AG04449 (cell line): ENCODE measurements around the gene TICAM2.

Experiments
- CTCF ChIA-PET: fragments of 350-600 bp; formaldehyde crosslinking; extraction: SDS; loops from one replicate; lab custom pipeline; 2021; ENCODE audit warnings: antibody characterized with exemption; lab: Yijun Ruan, JAX
- POLR2A ChIA-PET: fragments of 400-600, 350-600 bp; formaldehyde crosslinking; extraction: SDS; loops from one replicate; lab custom pipeline; 2020; ENCODE audit warnings: antibody characterized with exemption, inconsistent platforms; lab: Yijun Ruan, JAX
- DNase-seq: peaks from one replicate; pipeline ENCODE4 v3.0.0-alpha.2; 2010; ENCODE audit warnings: low read depth, low spot score
- H3K4me3 ChIP-seq: 2 replicates; pipeline ENCODE4 v1.5.1; 2011; ENCODE audit warnings: low read depth, mild to moderate bottlenecking, control low read depth, low read length
- CTCF ChIP-seq: IDR thresholded peaks from one replicate; pipeline ENCODE4 v1.5.1; 2011; ENCODE audit warnings: mild to moderate bottlenecking, moderate library complexity, low read length, control low read depth, inconsistent platforms; ENCODE audit not compliant: insufficient read depth; ENCODE audit errors: missing control alignments

The TICAM2 gene

GRCh38 chr5:115621365-115621900 is 19.2 kb upstream of the TICAM2 start:
- ChIA-PET POLR2A (no interaction called here), CTCF (interaction anchor here (0.7 kb wide), 1 partner anchor 313 kb away, joined by 3 read pairs; no protein-coding TSS in a partner anchor)
- no peak for TF ChIP-seq CTCF
- DNase-seq = no peak
- H3K4me3 ChIP-seq = no peak overlapping the region

- CTCF ChIA-PET = interaction anchor here (0.6 to 3.1 kb wide), 8 partner anchors 8 to 307 kb away, joined by 3 to 11 read pairs (median 4); partner anchors contain the start of gene TICAM2
- TF ChIP-seq CTCF = no peak
- no peak for DNase-seq
- POLR2A ChIA-PET = interaction anchor here (2.4 kb wide), 1 partner anchor 14 kb away, joined by 8 read pairs; the partner anchor contains the start of gene TICAM2
- no peak overlapping the region for H3K4me3 ChIP-seq
These were observed 14.6 kb upstream of the TICAM2 start for GRCh38 chr5:115616892-115617291.

- no peak for DNase-seq
- H3K4me3 ChIP-seq = no peak overlapping the region
- CTCF ChIA-PET = interaction anchor here (0.6 to 3.1 kb wide), 10 partner anchors 8 to 307 kb away, joined by 3 to 11 read pairs (median 4); partner anchors contain the start of gene TICAM2
- no peak for TF ChIP-seq CTCF
- POLR2A ChIA-PET = interaction anchor here (2.4 kb wide), 1 partner anchor 14 kb away, joined by 8 read pairs; the partner anchor contains the start of gene TICAM2
These were observed 14.2 kb upstream of the TICAM2 start for GRCh38 chr5:115616472-115616871.

- ChIA-PET POLR2A (no interaction called here), CTCF (interaction anchor here (1.2 kb wide), 1 partner anchor 227 kb away, joined by 3 read pairs; no protein-coding TSS in a partner anchor)
- TF ChIP-seq CTCF = no peak
- DNase-seq = no peak
- no peak overlapping the region for H3K4me3 ChIP-seq
These were observed 9.6 kb upstream of the TICAM2 start for GRCh38 chr5:115611873-115612272.

GRCh38 chr5:115607935-115608334 is 5.7 kb upstream of the TICAM2 start:
- no peak overlapping the region for H3K4me3 ChIP-seq
- TF ChIP-seq CTCF = no peak
- POLR2A ChIA-PET = no interaction called here
- DNase-seq = no peak
- CTCF ChIA-PET = interaction anchor here (1.7 kb wide), 1 partner anchor 9 kb away, joined by 8 read pairs; no protein-coding TSS in a partner anchor

- CTCF ChIA-PET = no interaction called here
- POLR2A ChIA-PET = no interaction called here
- no peak overlapping the region for H3K4me3 ChIP-seq
- TF ChIP-seq CTCF = no peak
- no peak for DNase-seq
These were observed 3.2 kb upstream of the TICAM2 start for GRCh38 chr5:115605436-115605835.
